WTC11 (cell line): ENCODE measurements around the gene ADAMTS10. TPM values are rescaled to one million over a fixed set of nuclear protein-coding genes. Genes with fewer than 3 reads are reported as not detected.
A peak's percentile ranks its signal among the peaks of the same experiment; 100 is the strongest.

ENCODE experiments used
- ATAC-seq: fragments of 200-7000 bp; cut with Tn5 transposase; 2 replicates; pipeline ENCODE4 v1.10.0; 2021; ENCODE audit warnings: mild to moderate bottlenecking, moderate library complexity
- Bru-seq: library from RNA; stranded (reverse); fragments of 400-500 nt; gene quantifications from one replicate; lab custom pipeline; 2021; lab: Mats Ljungman, UMichigan
- CTCF ChIA-PET: fragments of 300-600 bp; sonication (Branson Sonifier 250); formaldehyde crosslinking; loops from one replicate; lab custom pipeline; 2021; ENCODE audit warnings: antibody characterized with exemption; lab: Charles Lee
- POLR2A ChIA-PET: fragments of 350-600 bp; sonication (Branson Sonifier 250); formaldehyde crosslinking; loops from one replicate; lab custom pipeline; 2021; ENCODE audit warnings: antibody characterized with exemption; lab: Charles Lee
- DNase-seq: peaks from one replicate; pipeline ENCODE4 v3.0.0; 2021; ENCODE audit warnings: low spot score
- H3K27ac Mint-ChIP-seq: 2 replicates; pipeline ENCODE4 v1.8.0; 2021; ENCODE audit warnings: mixed read lengths
- H3K27me3 Mint-ChIP-seq: 2 replicates; pipeline ENCODE4 v1.8.0; 2021; ENCODE audit warnings: low read depth, mild to moderate bottlenecking, moderate library complexity, mixed read lengths
- H3K36me3 Mint-ChIP-seq: 2 replicates; pipeline ENCODE4 v1.8.0; 2021; ENCODE audit warnings: mixed read lengths
- H3K4me1 Mint-ChIP-seq: 2 replicates; pipeline ENCODE4 v1.8.0; 2022; ENCODE audit warnings: mixed read lengths
- H3K4me3 Mint-ChIP-seq: 2 replicates; pipeline ENCODE4 v1.8.0; 2021; ENCODE audit warnings: mild to moderate bottlenecking, moderate library complexity, mixed read lengths
- H3K9me3 Mint-ChIP-seq: 2 replicates; pipeline ENCODE4 v1.8.0; 2021; ENCODE audit warnings: mixed read lengths
- AFF4 ChIP-seq: sonication (generic); formaldehyde crosslinking; IDR thresholded peaks from 2 replicates; pipeline ENCODE4 v1.8.1; 2023; ENCODE audit warnings: mild to moderate bottlenecking, missing genetic modification reagents, borderline replicate concordance
- E2F1 ChIP-seq: sonication (generic); formaldehyde crosslinking; IDR thresholded peaks from 2 replicates; pipeline ENCODE4 v1.8.0; 2022; ENCODE audit warnings: mild to moderate bottlenecking, missing genetic modification reagents
- E2F4 ChIP-seq: sonication (generic); formaldehyde crosslinking; IDR thresholded peaks from 2 replicates; pipeline ENCODE4 v1.8.1; 2022; ENCODE audit warnings: low read depth, mild to moderate bottlenecking, moderate library complexity, missing genetic modification reagents, borderline replicate concordance
- EMX1 ChIP-seq: fragments of 250-450 bp; sonication (Bioruptor Pico); IDR thresholded peaks from 2 replicates; pipeline ENCODE4 v1.8.0; 2021; ENCODE audit warnings: mild to moderate bottlenecking
- ESRRA ChIP-seq: sonication (generic); formaldehyde crosslinking; IDR thresholded peaks from 2 replicates; pipeline ENCODE4 v1.8.1; 2022; ENCODE audit warnings: mild to moderate bottlenecking, missing genetic modification reagents, borderline replicate concordance
- FOXP4 ChIP-seq: sonication (generic); formaldehyde crosslinking; IDR thresholded peaks from 2 replicates; pipeline ENCODE4 v1.8.0; 2022; ENCODE audit warnings: mild to moderate bottlenecking, missing genetic modification reagents
- JUN ChIP-seq: sonication (generic); formaldehyde crosslinking; IDR thresholded peaks from 2 replicates; pipeline ENCODE4 v1.8.0; 2023; ENCODE audit warnings: mild to moderate bottlenecking, missing genetic modification reagents
- PRRX2 ChIP-seq: fragments of 250-450 bp; sonication (Bioruptor Pico); IDR thresholded peaks from 2 replicates; pipeline ENCODE4 v1.8.0; 2021; ENCODE audit warnings: mild to moderate bottlenecking
- TCF7 ChIP-seq: sonication (generic); formaldehyde crosslinking; IDR thresholded peaks from 2 replicates; pipeline ENCODE4 v1.8.0; 2022; ENCODE audit warnings: mild to moderate bottlenecking, low read depth, missing genetic modification reagents, moderate library complexity
- USF1 ChIP-seq: sonication (generic); formaldehyde crosslinking; IDR thresholded peaks from 2 replicates; pipeline ENCODE4 v1.8.0; 2022; ENCODE audit warnings: mild to moderate bottlenecking, missing genetic modification reagents
- ZBTB21 ChIP-seq: sonication (generic); formaldehyde crosslinking; IDR thresholded peaks from 2 replicates; pipeline ENCODE4 v1.8.1; 2023; ENCODE audit warnings: mild to moderate bottlenecking, missing genetic modification reagents, borderline replicate concordance
- ZBTB43 ChIP-seq: sonication (generic); formaldehyde crosslinking; IDR thresholded peaks from 2 replicates; pipeline ENCODE4 v1.8.1; 2023; ENCODE audit warnings: mild to moderate bottlenecking, missing genetic modification reagents
- ZMAT4 ChIP-seq: fragments of 250-450 bp; sonication (Bioruptor Pico); IDR thresholded peaks from 2 replicates; pipeline ENCODE4 v1.9.0; 2021; ENCODE audit warnings: mild to moderate bottlenecking
- ZNF219 ChIP-seq: sonication (generic); formaldehyde crosslinking; IDR thresholded peaks from 2 replicates; pipeline ENCODE4 v1.8.0; 2023; ENCODE audit warnings: missing genetic modification reagents, mild to moderate bottlenecking, borderline replicate concordance
- ZNF232 ChIP-seq: sonication (generic); formaldehyde crosslinking; IDR thresholded peaks from 2 replicates; pipeline ENCODE4 v1.8.0; 2022; ENCODE audit warnings: mild to moderate bottlenecking, missing genetic modification reagents
- ZNF671 ChIP-seq: fragments of 250-450 bp; sonication (Bioruptor Pico); IDR thresholded peaks from 2 replicates; pipeline ENCODE4 v1.8.0; 2021; ENCODE audit warnings: mild to moderate bottlenecking
- long read RNA-seq, 3 experiments: library from RNA in 1 of 3; library from capped mRNA in 1 of 3; library from polyadenylated mRNA in 1 of 3; unstranded in 2 of 3; stranded (forward) in 1 of 3; transcript quantifications; one replicate each; pipeline ENCODE4 v2.0.0, GENCODE V29; 2021
- total RNA-seq: library from RNA; stranded (reverse); gene quantifications from 3 replicates; pipeline ENCODE4 v1.2.3, GENCODE V29; 2021

Gene ADAMTS10
- total RNA-seq = 11.4 to 16.0 TPM (median 14.8 TPM) in 3 replicates
- percentile 56 among the genes with signal in this experiment for Bru-seq, nascent RNA
- long read RNA-seq, experiment 1, partial matches to known transcripts = 12 of 29 reads
- long read RNA-seq, experiment 1, other reads (novel, unspliced or antisense) = 16 of 29 reads
- long read RNA-seq, experiment 2, partial matches to known transcripts = 2 of 6 reads
- long read RNA-seq, experiment 2, other reads (novel, unspliced or antisense) = 4 of 6 reads
- long read RNA-seq, experiment 3, partial matches to known transcripts = 0 of 1 reads
- long read RNA-seq, experiment 3, other reads (novel, unspliced or antisense) = 1 of 1 reads

GRCh38 chr19:8610041-8610935, at the start of gene ADAMTS10:
TSS of gene ADAMTS10 (minus strand) at chr19:8610715. CDS start at chr19:8605710, 5,005 bp downstream.
- no peak; the same call in 1 of the 2 replicates for ATAC-seq
- H3K4me1 Mint-ChIP-seq = peaks cover 46% of the 10 kb centered on the region

GRCh38 chr19:8659905-8660304, 49.4 kb upstream of the ADAMTS10 start:
- peaks cover 4% of the 10 kb centered on the region; the same call in 1 of the 2 replicates for H3K27me3 Mint-ChIP-seq
- no peaks in the 10 kb centered on the region for H3K36me3 Mint-ChIP-seq
- peaks cover under 1% of the 10 kb centered on the region for H3K9me3 Mint-ChIP-seq
- ATAC-seq (no peak), DNase-seq (no peak)
- H3K27ac Mint-ChIP-seq = no peak overlapping the region
- POLR2A ChIA-PET = interaction anchor here (0.6 kb wide), 1 partner anchor 308 kb away, joined by 8 read pairs; no protein-coding TSS in a partner anchor
- no peak overlapping the region for H3K4me3 Mint-ChIP-seq
- CTCF ChIA-PET = interaction anchor here (1.4 kb wide), 1 partner anchor 38 kb away, joined by 4 read pairs; the partner anchor contains the start of gene ACTL9
- H3K4me1 Mint-ChIP-seq = no peaks in the 10 kb centered on the region
- TF ChIP-seq ZNF219 (no peak), ZBTB21 (CRISPR knock-in tag) (no peak), PRRX2 (CRISPR knock-in tag) (no peak), JUN (CRISPR knock-in tag) (no peak), ZNF232 (CRISPR knock-in tag) (no peak), USF1 (CRISPR knock-in tag) (no peak), AFF4 (CRISPR knock-in tag) (no peak), E2F4 (CRISPR knock-in tag) (no peak), TCF7 (CRISPR knock-in tag) (no peak)

More at GRCh38 chr19:8610041-8610935, at the start of gene ADAMTS10:
- POLR2A ChIA-PET = no interaction called here
- CTCF ChIA-PET = no interaction called here
- Mint-ChIP-seq H3K27me3 (no peaks in the 10 kb centered on the region), H3K36me3 (peaks cover 2% of the 10 kb centered on the region), H3K4me3 (peak within 1 kb of the TSS; percentile 89), H3K27ac (peak within 1 kb of the TSS; percentile 89), H3K9me3 (no peaks in the 10 kb centered on the region)
- TF ChIP-seq EMX1 (CRISPR knock-in tag) (peak; percentile 37; the same call in 1 of the 2 replicates), ZMAT4 (CRISPR knock-in tag) (no peak), ZNF671 (CRISPR knock-in tag) (no peak), E2F1 (no peak), FOXP4 (CRISPR knock-in tag) (no peak), ESRRA (CRISPR knock-in tag) (no peak), ZBTB43 (CRISPR knock-in tag) (peak; percentile 90; the same call in 1 of the 2 replicates), ZNF232 (CRISPR knock-in tag) (no peak)
- peak; percentile 57 for DNase-seq
